ENCODE data around the gene GAA.

GRCh38 chr17:80147035-80147822, 45.8 kb downstream of the GAA start, which contains the start of gene EIF4A3:
- TF ChIP-seq CTCF (IDR thresholded peaks at IDR 0.05; ENCODE audit: insufficient read depth, low read length, poor library complexity, severe bottlenecking) (no peak), EZH2phosphoT487 (conservative IDR thresholded peaks at IDR 0.05; ENCODE audit: low read length) (no peak)
